Rectal smooth muscle tissue (tissue), 1 donor: ENCODE measurements around the gene PCIF1.

Experiments used
- H3K27ac ChIP-seq: one replicate; pipeline ENCODE4 v1.7.0; 2013; ENCODE audit warnings: low read depth, low read length, inconsistent platforms
- H3K27me3 ChIP-seq: one replicate; pipeline ENCODE4 v1.7.0; 2013; ENCODE audit warnings: low read length; ENCODE audit not compliant: control insufficient read depth, insufficient read depth
- H3K36me3 ChIP-seq: one replicate; pipeline ENCODE4 v1.7.0; 2013; ENCODE audit warnings: low read length; ENCODE audit not compliant: control insufficient read depth, insufficient read depth
- H3K4me1 ChIP-seq: one replicate; pipeline ENCODE4 v1.7.0; 2013; ENCODE audit warnings: low read length; ENCODE audit not compliant: control insufficient read depth, insufficient read depth
- H3K4me3 ChIP-seq: one replicate; pipeline ENCODE4 v1.7.0; 2013; ENCODE audit warnings: low read length
- H3K9ac ChIP-seq: one replicate; pipeline ENCODE4 v1.7.0; 2013; ENCODE audit warnings: low read length

Gene PCIF1

GRCh38 chr20:45934586-45935415 is at the start of gene PCIF1:
Gene PCIF1, plus strand, starts transcription at chr20:45934683. Its CDS starts 4,317 bp downstream, at chr20:45939000.
- no peaks in the 10 kb centered on the region for H3K27me3 ChIP-seq
- peak within 1 kb of the TSS; percentile 100 for H3K27ac ChIP-seq
- H3K4me3 ChIP-seq = peak within 1 kb of the TSS; percentile 99
- peaks cover 5% of the 10 kb centered on the region for H3K4me1 ChIP-seq
- H3K36me3 ChIP-seq = peaks cover 25% of the 10 kb centered on the region
- peak within 1 kb of the TSS; percentile 99 for H3K9ac ChIP-seq

DNA sequence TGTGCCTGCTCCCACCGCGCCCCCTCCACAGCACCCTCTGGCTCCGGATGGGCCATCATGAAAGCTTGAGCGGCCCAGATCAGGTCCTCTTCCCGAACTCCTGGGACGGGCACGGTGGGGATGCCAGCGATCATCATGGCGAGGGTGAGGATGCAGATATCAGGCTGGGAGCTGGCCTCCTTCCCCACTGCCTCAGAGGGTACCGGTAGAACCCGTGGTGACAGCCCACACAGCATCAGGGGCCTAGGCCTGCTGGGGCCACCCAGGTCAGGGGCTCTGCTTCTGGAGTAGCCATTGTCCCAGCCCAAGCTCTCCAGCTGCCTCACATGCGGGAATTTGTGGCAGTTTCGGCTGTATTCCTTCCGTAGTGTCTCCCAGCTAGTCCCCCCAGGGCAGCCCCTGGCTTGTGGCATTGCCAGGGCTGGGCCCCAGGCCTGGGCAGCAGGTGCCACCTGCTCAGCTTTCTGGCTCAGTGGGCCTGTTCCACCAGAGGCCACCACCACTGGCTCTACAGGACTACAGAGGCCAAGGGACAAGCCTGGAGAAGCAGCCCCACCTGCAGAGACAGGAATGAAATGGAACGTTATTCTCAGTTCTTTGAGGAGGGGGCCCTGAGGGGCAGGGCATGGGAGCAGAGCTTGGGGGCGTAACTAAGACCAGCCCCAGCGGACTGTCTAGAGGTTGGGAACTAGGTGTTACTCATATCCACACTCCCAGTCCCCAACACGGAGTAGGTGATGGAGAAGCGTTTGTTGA is 47.7 kb upstream of the PCIF1 start:
- Histone ChIP-seq H3K27me3 (no peaks in the 10 kb centered on the region), H3K27ac (no peak overlapping the region), H3K9ac (no peak overlapping the region), H3K4me1 (peaks cover 2% of the 10 kb centered on the region), H3K36me3 (peaks cover 7% of the 10 kb centered on the region), H3K4me3 (no peak overlapping the region)

GRCh38 chr20:45887346-45887715 is 47.2 kb upstream of the PCIF1 start, which contains the start of gene SPATA25:
Gene SPATA25, minus strand, starts transcription at chr20:45887622. Its CDS starts 32 bp downstream, at chr20:45887590.
- Histone ChIP-seq H3K4me1 (no peaks in the 10 kb centered on the region), H3K36me3 (peaks cover 7% of the 10 kb centered on the region), H3K4me3 (no peak within 1 kb of the TSS), H3K27me3 (no peaks in the 10 kb centered on the region), H3K27ac (no peak within 1 kb of the TSS), H3K9ac (no peak within 1 kb of the TSS)

DNA sequence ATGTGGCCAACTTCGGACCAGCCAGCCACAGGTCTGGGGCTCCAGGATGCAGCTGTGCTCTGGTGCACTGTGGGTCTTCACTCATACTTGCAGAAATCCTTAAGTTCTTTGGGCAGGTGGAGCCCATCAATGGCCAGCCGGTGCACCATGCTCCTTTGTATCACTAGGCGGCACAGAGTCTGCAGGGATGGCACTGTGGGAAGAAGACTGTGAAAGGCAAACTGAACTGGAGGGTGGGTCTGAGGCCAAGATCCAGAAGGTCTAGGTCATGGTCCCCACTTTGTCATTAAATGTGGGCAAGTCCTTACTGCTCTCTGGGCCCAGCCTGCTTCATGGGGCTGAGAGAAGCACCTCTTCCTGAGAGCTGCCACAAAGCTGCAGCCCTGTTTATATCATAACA is 45.8 kb upstream of the PCIF1 start:
- Histone ChIP-seq H3K36me3 (peaks cover 10% of the 10 kb centered on the region), H3K4me1 (no peaks in the 10 kb centered on the region), H3K9ac (no peak overlapping the region)

DNA sequence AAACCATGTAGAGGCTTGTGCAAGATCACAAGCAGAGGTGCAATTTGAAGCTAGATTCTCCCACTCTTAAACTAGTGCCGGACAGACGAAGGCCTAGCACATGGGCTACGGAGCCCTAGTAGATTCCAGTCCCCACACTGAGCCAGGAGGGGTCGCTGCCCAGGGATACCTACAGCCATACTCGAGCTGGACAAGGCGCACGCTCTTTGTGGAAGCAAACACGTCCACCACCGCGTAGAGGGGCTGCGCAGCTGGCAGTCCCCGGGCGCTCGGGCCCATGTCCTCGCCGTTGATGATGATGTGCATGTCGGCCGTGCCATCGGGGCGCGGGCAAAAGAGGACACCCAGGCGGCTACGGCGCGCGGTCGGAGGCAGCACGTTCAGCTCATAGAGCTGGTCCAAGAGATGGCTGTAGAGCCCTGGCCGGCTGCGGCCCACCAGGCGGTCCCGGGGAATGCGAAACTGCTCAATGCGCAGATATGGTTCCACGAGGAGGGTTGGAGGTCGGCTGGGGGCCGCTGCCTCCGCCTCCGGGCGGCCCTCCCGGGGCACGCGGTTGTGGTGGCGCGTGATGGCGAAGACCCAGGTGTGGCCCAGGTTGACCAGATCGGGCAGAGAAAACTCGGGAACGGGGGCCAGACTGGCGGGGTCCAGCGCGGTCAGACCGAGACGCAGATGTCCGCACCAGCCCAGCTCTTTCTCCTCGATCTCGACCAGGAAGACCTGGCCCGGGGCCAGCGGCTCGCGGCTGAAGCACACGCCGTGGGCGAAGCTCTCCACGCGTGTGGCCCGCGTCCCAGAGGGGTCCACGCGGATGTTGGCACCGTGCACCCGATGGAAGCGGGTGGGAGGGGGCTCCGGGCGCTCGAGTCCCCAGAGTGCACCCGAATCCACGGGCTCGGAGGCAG is 44.2 kb upstream of the PCIF1 start:
- H3K9ac ChIP-seq = peak overlapping the region; percentile 51
- peaks cover 12% of the 10 kb centered on the region for H3K36me3 ChIP-seq
- peak overlapping the region; percentile 90 for H3K27ac ChIP-seq
- H3K4me3 ChIP-seq = peak overlapping the region; percentile 78
- H3K27me3 ChIP-seq = no peaks in the 10 kb centered on the region
- no peaks in the 10 kb centered on the region for H3K4me1 ChIP-seq

More for the DNA sequence above, 45.8 kb upstream of the PCIF1 start:
- H3K27me3 ChIP-seq = no peaks in the 10 kb centered on the region
- H3K27ac ChIP-seq = no peak overlapping the region
- no peak overlapping the region for H3K4me3 ChIP-seq

- H3K4me3 ChIP-seq = peak within 1 kb of the TSS; percentile 78
- H3K27me3 ChIP-seq = no peaks in the 10 kb centered on the region
- H3K4me1 ChIP-seq = no peaks in the 10 kb centered on the region
- peak within 1 kb of the TSS; percentile 51 for H3K9ac ChIP-seq
- H3K36me3 ChIP-seq = peaks cover 12% of the 10 kb centered on the region
- peak within 1 kb of the TSS; percentile 90 for H3K27ac ChIP-seq
These were observed 43.2 kb upstream of the PCIF1 start, which contains the start of the genes CTSA and NEURL2 for GRCh38 chr20:45890985-45891983. Gene CTSA, plus strand, starts transcription at chr20:45891335. Its CDS starts 234 bp downstream, at chr20:45891569. Gene NEURL2, minus strand, starts transcription at chr20:45891208. Its CDS starts 217 bp downstream, at chr20:45890991.

DNA sequence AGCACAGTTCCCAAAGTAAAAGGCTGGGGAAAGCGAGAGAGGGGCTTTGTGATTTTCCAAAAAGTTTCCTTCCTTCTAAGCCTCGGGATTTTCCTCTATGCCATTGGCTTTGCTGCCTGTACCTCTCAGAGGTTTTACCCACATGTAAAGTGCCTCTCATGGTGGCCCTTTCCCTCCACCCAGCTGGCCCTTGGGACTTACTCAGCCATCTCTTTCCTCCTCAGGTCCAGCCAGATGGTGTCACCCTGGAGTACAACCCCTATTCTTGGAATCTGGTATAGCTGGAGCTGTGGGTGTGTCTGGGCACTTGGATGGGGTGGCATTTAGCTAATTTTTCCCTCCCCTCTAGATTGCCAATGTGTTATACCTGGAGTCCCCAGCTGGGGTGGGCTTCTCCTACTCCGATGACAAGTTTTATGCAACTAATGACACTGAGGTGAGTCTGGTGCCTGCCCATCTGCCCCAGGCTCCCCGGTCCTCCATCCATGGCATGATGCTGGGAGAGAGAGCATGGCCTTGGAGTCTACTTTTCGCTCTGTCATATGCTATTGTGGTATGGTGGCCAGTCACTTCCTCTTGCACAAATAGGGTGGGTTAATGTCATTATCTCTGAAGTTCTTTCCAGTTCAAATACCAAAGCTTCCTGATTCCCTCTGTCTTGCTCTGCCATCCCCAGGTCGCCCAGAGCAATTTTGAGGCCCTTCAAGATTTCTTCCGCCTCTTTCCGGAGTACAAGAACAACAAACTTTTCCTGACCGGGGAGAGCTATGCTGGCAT is 42.2 kb upstream of the PCIF1 start:
- H3K36me3 ChIP-seq = peaks cover 10% of the 10 kb centered on the region
- peak overlapping the region; percentile 78 for H3K4me3 ChIP-seq
- no peak overlapping the region for H3K27ac ChIP-seq
- H3K4me1 ChIP-seq = no peaks in the 10 kb centered on the region
- H3K9ac ChIP-seq = no peak overlapping the region
- no peaks in the 10 kb centered on the region for H3K27me3 ChIP-seq

DNA sequence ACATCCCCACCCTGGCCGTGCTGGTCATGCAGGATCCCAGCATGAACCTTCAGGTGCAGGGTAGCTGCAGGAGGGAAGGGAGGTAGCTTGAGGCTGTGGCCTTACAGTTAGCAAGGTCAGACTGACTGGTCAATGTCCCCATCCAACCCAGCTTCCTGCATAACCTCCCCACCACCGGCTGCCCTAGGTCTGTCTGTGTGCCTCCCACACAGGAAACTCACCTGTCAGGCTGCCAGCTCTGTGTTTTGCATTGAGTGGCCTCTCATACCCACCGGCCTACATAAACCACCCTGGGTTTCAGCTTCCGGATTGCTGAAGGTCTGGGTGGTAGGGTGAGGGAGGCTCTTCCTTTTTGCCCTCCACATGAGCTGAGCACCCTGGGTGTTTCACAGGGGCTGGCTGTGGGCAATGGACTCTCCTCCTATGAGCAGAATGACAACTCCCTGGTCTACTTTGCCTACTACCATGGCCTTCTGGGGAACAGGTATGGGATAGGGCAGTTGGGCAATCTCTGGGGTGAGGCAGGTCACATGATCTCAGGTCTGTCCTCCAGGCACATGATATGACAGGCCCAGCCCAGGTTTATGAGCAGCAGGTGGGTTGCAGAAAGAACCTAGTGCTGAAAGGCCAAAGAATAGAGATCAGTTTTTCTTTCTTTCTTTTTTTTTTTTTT is 41.5 kb upstream of the PCIF1 start:
- no peak overlapping the region for H3K9ac ChIP-seq
- no peaks in the 10 kb centered on the region for H3K4me1 ChIP-seq
- no peaks in the 10 kb centered on the region for H3K27me3 ChIP-seq
- H3K36me3 ChIP-seq = peaks cover 13% of the 10 kb centered on the region
- no peak overlapping the region for H3K27ac ChIP-seq
- H3K4me3 ChIP-seq = peak overlapping the region; percentile 5

DNA sequence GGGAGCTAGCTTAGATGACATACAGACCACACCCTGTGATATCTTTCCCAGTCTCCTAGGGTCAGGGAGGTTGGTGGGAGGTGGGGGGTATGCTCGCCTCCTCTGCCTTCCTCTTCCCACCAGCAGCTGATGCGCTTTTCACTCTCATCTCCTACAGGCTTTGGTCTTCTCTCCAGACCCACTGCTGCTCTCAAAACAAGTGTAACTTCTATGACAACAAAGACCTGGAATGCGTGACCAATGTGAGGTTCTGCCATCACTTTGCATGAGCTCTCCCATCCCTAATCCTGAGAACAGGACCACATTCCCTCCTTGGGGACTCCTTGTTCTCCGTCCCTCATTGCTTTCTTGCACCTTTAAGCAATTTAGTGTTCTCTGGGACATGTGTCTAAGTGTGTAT is 40.7 kb upstream of the PCIF1 start:
- no peaks in the 10 kb centered on the region for H3K27me3 ChIP-seq
- H3K4me1 ChIP-seq = no peaks in the 10 kb centered on the region
- H3K4me3 ChIP-seq = no peak overlapping the region
- H3K36me3 ChIP-seq = peaks cover 13% of the 10 kb centered on the region
- H3K27ac ChIP-seq = no peak overlapping the region
- H3K9ac ChIP-seq = no peak overlapping the region

GRCh38 chr20:45894797-45895196 is 39.7 kb upstream of the PCIF1 start:
- Histone ChIP-seq H3K4me1 (no peaks in the 10 kb centered on the region), H3K4me3 (no peak overlapping the region), H3K27me3 (no peaks in the 10 kb centered on the region), H3K36me3 (peaks cover 13% of the 10 kb centered on the region), H3K27ac (no peak overlapping the region), H3K9ac (no peak overlapping the region)
